ENCODE measurements around the gene INO80E.
"Not testable (repeated sequence)": the region's sequence is repeated elsewhere in the genome, so short reads cannot be mapped to it uniquely, and the experiment has no call there.

The INO80E gene, protein sequence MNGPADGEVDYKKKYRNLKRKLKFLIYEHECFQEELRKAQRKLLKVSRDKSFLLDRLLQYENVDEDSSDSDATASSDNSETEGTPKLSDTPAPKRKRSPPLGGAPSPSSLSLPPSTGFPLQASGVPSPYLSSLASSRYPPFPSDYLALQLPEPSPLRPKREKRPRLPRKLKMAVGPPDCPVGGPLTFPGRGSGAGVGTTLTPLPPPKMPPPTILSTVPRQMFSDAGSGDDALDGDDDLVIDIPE

DNA sequence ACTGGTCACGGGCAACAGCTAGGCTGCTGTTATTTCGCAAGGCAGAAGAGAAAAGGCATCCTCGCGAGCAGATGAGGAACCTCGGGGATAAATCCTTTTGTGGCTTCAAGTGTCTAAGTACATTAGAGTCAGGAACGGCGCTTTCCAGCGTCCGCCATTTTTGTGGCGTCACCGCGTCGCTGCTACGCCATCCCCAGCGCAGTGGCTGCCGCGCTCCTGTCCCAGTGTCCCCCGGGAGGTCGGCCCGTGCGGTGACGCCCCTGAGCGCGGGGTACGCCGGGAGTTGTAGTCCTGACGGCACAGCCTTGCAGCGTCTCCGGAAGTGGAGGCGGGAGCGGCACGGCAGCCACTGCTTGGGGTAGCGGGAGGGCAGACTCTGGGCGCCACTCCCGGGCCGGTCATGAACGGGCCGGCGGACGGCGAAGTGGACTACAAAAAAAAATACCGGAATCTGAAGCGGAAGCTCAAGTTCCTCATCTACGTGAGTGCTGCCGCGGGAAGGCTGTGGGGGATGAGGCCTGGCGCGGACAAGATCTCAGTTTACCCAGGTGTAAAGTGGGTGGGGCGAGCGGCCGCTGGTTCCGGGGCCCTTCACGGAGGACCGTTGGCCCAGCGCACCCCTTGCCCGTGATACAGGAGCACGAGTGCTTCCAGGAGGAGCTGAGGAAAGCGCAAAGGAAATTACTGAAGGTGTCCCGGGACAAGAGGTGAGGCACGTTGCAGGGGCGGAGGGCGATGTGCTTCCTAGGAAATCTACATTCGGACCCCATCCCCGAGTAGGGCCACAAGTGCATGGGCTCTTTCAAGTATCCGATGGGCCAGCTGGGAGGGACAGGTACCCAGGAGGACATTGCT, at the start of gene INO80E:
TSS of gene INO80E (plus strand) at position 331 of the 855 bp plus-strand sequence. CDS start at position 401, 70 bp downstream.
- DNase-seq: peak; percentile 80 to 100 (median 97)

DNA sequence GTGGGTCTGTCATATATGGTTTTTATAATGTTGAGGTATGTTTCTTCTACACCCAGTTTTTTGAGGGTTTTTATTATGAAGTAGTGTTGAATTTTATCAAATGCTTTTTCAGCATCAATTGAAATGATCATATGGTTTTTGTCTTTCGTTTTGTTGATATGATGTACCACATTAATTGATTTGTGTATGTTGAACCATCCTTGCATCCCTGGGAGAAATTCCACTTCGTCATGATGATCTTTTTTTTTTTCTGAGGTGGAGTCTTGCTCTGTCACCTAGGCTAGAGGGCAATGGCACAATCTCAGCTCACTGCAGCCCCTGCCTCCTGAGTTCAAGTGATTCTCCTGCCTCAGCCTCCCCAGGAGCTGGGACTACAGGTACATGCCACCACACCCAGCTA, 48.1 kb upstream of the INO80E start:
- DNase-seq: no peak

DNA sequence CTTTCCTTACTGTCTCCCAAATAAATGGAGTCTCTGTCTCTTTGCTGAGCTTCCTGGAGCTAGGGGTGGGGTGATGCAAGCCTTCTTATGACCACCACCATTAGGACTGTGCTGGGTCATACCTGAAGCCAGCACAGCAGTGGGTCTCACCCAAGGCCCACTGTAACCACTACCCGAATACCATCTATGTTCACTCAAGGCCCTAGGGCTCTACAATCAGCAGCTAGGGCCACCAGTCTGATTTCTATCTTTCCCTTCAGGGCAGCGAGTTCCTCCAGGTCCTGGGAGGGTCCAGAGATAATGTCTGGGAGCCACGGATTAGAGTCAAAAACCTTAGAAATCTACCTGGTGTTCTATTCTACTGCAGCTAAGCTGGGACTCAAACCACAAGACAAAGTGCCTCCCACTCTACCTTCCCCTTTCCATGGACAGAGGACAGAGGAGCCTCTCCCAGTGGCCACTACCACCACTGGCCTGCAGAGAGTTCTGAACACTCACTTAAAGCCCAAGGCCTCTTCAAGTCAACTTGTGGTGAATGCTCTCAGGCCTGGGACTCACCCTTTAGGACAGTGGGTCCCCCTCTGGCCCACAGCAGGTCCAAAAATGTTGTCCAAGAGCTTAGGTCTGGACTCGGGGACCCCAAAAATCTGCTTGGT, 45.1 kb upstream of the INO80E start:
- no peak for DNase-seq

DNA sequence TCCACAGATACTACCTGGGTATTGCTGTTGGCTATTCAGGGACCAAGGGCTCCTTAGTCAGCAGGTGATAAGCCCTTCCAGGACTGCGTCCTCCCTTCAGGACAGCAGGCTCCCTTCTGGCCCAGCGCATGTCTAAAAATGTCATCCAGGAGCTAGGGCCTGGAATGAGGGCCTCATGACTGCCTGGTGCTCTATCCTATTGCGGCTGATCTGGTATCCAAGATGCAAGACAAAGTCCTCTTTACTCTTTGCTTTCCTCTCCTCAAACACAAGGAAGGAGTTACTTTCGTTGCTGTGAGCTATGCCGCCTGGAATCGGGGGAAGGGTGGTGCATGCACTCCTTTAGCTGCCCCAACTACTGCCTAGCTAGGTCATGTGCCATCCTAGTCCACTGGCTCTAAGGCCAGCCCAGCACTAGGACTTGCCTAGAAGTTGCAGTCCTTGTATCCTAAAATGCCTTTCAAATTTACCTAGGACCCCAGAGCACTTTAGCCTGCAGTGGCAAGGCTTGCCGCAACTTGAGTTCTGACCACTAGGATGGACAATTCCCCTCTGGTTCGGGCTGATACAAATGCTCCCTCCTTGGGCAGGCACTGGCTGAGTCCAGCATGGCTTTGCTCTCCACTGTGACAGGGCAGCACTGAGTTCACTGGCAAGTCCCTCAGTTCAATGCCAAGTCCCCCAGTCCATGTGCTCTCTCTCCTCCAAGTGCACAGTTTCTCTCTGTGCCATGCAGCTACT, 44.2 kb upstream of the INO80E start:
- DNase-seq: no peak

DNA sequence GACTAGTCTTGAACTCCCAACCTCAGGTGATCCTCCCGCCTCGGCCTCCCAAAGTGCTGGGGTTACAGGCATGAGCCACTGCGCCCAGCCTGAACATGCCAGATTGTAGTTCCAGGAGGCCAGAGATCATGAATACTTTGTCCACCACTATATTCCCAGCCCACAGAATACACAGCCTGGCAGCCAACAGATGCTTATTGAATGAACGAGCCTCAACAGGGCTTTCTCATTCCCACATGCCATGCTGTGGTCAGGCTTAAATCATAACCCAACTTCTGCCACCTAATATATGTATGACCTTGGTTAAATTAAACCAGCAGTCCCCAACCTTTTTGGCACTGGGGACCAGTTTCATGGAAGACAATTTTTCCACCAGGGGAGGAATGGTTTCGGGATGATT, 37.3 kb upstream of the INO80E start:
- DNase-seq: no peak

DNA sequence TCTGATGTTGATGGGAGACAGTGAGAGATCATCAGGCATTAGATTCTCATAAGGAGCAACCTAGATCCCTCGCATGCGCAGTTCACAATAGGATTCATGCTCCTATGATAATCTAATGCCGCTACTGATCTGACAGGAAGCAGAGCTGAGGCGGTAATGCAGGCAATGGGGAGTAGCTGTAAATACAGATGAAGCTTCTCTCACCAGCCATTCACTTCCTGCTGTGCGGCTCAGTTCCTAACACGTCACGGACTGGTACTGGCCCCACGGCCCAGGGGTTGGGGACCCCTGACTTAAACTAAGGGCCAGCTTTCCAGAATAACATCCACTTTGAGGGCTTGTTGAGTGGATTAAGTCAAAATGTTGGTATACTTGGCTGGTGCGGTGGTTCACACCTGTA, 36.7 kb upstream of the INO80E start:
- no peak for DNase-seq

DNA sequence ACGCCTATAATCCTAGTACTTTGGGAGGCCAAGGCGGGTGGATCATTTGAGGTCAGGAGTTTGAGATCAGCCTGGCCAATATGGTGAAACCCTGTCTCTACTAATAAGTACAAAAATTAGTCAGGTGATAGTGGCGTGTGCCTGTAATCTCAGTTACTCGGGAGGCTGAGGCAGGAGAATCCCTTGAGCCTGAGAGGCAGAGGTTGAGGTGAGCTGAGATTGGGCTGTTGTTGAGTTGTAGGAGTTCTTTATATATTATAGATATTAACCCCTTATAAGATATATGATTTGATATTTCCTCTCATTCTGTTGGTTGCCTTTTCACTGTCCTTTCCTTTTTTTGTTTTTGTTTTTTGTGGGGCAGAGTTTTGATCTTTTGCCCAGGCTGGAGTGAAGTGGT, 36.2 kb upstream of the INO80E start:
- DNase-seq: not testable (repeated sequence)

DNA sequence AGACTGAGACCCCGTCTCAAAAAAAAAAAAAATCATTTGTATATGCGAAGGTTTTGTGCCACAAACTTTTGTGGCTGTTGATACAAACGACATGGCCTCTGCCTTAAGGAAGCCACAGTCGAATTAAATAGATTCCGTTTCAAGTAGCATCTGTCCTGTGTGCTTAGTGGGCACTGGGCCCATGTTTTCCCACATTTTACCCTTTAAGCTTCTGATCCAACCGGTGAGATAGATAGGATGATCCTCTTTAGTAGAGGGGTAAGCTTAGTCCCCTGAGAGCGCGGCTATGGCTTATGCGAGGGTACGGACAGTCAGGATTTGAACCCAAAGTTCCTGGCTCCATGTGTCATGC, 34.9 kb upstream of the INO80E start:
- no peak for DNase-seq

DNA sequence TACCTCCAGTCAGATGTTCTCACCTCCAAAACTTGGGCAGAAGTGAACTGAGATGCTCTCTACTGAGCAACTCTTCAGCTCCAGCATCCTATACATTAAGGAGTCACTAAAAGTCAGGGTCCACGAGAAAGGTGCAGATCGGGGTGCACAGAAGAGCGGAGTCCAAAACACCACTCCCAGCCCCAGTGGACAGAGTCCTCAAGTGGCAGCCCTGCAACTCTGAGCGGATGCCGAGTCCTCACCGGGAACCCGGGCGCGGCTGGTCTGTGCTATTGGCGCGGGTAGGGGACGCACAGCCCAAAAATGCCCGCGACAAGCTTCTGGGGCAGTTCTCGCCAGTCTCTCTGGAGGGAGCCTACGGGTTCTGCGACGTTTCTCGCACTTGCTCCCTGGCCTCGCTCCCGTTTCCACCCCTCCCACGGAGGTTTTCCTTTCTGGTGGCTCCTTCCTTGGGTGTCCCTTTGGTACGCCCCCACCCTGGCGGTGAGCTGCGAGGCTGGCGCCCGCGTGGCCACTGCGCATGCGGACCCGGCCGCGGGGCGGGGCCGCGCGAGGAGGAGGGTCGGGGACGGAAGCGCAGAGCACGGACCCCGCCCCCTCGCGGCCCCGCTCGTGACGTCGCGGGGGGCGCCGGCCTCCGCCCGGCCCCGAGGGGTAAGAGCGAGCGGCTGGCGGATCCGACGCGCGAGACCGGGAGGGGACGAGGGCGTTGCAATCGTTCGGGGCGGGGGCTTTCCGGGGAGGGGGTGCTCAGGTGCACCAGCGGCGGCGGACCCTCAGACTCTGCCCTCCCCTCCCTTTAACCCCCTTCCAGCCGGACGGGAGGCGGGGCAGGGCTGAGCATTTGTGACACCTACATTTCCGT, 34.3 kb upstream of the INO80E start, which contains the start of gene TMEM219:
TSS of gene TMEM219 (plus strand) at position 601 of the 865 bp plus-strand sequence. CDS start 1,065 bp downstream, outside the sequence.
- peak; percentile 46 to 94 (median 82) for DNase-seq

DNA sequence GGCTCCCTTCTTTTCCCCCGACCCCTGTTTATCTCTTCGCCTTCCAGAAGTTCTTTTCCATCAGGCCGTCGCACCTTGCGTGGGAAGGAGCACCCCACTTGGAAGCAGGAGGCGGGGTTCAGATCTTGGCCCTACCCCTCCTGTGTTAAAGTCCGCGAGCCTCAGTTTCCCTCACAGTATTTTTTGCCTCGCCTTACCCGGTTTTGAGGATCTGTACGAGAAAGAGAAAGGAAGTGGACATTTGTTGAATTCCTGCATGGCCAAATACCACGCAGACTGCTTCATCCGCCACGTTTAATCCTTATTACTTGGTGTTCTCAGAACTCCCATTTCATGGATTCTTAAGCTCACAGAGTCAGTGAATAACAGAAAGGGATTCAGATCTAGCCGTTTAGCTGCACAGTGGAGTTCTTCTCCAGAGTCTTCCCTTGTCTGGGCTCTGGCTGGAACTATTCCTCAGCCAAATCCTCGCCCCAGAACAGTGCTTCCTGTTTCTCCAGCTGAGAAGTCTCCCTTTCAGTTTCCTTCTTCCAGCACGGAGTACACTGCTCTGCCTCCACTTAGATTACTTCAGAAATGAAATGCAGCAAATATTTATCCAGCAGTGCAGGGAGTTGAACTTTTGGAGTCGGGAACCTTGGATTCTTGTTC, 33.6 kb upstream of the INO80E start:
- DNase-seq: peak in 5 of 51 donors; percentile 4 to 51 (median 19)

DNA sequence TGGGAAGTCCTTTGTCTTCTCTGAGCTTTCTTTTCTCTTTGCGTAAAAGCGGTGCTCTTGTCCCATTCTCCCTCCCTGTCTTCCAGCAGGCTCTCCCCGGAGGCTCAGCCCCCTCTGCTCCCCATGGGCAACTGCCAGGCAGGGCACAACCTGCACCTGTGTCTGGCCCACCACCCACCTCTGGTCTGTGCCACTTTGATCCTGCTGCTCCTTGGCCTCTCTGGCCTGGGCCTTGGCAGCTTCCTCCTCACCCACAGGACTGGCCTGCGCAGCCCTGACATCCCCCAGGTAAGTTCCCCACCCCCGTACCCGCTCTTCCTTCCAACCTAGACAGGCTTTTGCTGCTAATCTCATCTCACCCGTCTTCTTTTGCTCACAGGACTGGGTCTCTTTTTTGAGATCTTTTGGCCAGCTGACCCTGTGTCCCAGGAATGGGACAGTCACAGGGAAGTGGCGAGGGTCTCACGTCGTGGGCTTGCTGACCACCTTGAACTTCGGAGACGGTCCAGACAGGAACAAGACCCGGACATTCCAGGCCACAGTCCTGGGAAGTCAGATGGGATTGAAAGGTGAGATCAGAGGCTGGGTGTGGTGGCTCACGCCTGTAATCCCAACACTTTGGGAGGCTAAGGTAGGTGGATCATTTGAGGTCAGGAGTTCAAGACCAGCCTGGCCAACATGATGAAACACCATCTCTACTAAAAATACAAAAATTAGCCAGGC, 32.9 kb upstream of the INO80E start:
- DNase-seq: no peak

DNA sequence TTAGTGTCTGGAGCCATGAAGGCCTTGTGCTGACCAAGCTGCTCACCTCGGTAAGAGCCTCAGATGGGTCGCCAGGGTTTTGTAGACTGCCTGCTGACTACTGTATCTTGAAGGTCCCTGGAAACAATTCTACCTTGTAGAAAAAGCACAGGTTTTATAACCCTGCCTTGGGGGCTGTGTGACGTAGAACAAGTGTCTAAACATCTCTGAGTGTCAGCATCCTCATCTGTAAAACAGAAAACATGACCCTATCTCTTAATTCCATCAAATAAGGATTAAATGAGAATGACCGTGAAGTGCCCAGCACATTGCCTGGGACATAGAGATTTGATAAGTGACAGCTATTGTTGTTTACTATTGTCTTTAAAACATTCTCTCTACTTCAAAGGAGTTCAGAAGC, 27.8 kb upstream of the INO80E start:
- no peak for DNase-seq

DNA sequence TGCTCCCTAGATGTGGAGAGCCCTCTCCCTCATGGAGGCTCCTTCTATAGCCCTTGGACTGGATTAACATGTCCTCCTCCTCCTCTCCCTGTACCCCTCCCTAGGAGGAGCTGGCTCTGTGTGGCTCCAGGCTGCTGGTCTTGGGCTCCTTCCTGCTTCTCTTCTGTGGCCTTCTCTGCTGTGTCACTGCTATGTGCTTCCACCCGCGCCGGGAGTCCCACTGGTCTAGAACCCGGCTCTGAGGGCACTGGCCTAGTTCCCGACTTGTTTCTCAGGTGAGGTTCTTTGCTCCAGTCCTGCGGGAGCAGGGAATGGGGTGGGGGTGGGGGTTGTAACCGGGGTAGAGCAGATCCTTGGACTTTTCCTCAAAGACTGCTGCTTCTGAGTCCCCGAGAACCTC, 24.7 kb upstream of the INO80E start:
- no peak for DNase-seq

DNA sequence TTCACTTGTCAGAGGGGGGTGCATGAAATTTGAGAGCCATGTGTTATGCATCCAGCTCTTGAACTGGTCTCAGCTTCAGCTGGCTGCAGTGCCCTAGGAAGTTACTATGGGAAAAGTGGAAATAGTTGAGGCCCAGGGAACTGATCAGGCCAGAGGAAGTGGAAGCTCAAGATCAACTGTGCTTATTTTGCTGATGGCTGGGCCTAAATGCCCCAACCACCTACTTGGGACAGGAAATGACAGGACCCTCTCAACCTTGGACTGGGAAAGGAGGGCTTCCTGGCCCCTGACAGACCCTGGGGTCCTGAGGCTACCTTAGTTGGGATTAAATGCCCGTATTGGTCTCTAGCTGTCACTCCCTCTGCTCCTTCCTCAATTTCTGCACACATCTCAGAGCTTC, 23.5 kb upstream of the INO80E start:
- DNase-seq: no peak

DNA sequence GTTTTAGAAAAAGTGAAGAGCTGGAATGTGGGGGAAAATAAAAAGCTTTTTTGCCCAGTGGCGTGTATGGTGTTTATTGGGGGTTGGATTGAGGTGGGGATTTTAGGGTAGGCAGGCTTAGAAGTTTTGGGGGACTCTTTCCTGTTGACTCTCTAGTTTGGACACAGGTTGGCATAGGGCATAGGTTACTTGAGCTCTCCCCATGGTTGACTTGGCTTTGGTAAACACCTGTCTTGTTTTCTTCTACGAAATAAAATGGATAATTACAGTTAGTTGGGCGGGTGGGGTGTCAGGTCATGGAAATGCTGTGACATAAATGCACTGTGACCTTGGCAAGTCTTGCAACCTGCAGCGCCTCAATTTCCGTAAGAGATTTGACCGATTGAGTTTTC, 23.1 kb upstream of the INO80E start:
- no peak for DNase-seq

DNA sequence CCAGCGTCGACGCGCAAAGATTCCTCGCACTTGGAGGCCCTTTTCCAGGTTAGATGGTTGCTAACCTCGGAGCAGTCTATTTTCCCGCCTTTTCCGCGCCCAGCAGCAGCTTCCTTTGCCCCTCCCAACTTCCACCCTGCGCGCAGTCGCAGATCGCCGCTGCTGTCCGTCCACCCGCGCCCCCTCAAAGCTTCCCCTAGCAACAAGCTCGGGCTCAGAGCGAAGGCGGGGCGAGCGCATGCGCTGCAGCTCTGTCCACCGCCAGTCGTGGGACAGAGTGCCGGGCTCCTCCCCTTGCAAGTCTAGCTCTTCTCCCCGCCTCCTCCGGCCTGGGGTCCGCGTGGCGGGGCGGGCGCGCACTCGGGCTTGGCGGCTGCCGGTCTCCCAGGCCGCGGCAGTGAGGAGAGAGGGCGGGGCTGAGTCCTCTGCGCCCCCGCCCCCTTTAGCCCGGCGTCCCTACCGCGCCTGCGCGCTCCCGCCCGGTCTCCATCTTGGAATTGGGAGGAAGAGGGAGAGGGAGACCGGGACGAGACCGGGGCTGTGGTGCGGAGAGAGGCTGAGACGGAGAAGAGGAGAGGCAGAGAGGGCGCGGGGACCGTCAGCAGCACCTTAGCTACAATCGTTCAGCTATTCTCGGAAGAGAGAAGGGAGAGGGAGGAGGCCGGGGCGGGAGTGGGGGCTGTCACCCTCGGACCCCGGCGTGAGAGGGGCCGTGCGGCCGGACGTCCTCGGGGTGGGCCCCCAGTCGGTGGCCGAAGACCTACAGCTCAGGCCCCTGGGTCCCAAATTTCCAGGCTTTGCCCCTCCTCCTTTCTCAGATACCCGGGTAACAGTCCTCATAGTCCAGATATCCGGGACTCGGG, 22.4 kb upstream of the INO80E start, which contains the start of gene TAOK2:
TSS of gene TAOK2 (plus strand) at position 485 of the 863 bp plus-strand sequence. CDS start 3,905 bp downstream, outside the sequence.
- DNase-seq: peak; percentile 83 to 100 (median 98)

DNA sequence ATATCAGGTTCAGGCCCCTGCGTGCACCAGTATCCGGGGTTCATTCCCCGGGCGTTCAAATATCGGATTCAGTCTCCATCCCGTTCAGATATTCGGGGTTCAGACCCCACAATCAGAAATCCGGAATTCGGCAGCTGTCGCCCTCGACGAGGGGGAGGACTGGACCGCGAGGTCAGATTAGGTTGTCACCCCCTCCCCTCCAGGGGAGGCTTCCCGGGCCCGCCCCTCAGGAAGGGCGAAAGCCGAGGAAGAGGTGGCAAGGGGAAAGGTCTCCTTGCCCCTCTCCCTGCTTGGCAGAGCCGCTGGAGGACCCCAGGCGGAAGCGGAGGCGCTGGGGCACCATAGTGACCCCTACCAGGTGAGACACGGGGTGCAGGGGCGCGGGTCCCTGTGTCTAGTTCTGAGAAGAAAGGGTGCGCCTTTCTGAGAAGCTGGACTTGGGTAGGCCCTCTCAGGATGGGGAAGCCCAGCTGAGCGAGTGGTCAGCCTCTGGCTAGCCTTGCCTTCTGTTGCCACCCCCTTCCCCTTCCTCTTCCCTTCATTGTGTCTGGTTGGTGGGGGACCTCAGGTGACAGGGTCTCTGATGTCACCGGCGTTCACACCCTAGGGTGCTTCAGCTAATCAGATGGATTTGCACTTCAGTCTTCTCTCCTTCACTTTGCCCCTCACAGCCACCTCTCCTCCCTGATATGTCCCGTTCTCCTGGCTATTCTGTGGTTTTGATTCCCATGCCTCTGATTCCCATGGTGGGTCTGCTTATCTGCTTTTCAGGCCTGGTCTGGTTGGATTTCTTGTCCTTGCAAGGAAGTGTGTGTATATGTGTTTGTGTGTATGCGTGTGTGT, 21.5 kb upstream of the INO80E start:
- peak in 7 of 51 donors; percentile 9 to 26 (median 13) for DNase-seq

Measured in hypothalamus (tissue), 51 donors.